Heart right ventricle (tissue), 16 donors: Measurements from ENCODE around the gene HAUS3. TPM values are rescaled to one million over a fixed set of nuclear protein-coding genes. Genes with fewer than 3 reads are reported as not detected.

Source experiments
- ATAC-seq, 8 donors: fragments of 200-7000 bp; cut with Tn5 transposase; one replicate each; pipeline ENCODE4 v1.9.1; 2020; ENCODE audit warnings: mild to moderate bottlenecking in 8 of 8, moderate library complexity in 8 of 8, moderate number of reproducible peaks in 1 of 8
- DNase-seq, 2 donors: peaks; one replicate each; pipeline ENCODE4 v3.0.0-alpha.2; 2020
- H3K27ac ChIP-seq, 10 donors: fragments of 200-600 bp; sonication (generic) in 2 of 10; one replicate each; pipeline versions ENCODE4 v1.5.0 to v1.8.0; 2020 to 2022; ENCODE audit warnings: mild to moderate bottlenecking in 3 of 10
- H3K27me3 ChIP-seq, 7 donors: fragments of 200-600 bp; one replicate each; pipeline ENCODE4 v1.8.0; 2021 to 2022; ENCODE audit warnings: mild to moderate bottlenecking in 2 of 7
- H3K36me3 ChIP-seq, 9 donors: fragments of 200-600 bp; sonication (generic) in 1 of 9; one replicate each; pipeline versions ENCODE4 v1.5.0 to v1.8.0; 2020 to 2022; ENCODE audit warnings: mild to moderate bottlenecking in 2 of 9
- H3K4me1 ChIP-seq, 9 donors: fragments of 200-600 bp; sonication (generic) in 1 of 9; one replicate each; pipeline versions ENCODE4 v1.5.0 to v1.8.0; 2020 to 2022; ENCODE audit warnings: mild to moderate bottlenecking in 4 of 9
- H3K4me3 ChIP-seq, 10 donors: fragments of 200-600 bp; sonication (generic) in 2 of 10; one replicate each; pipeline versions ENCODE4 v1.5.0 to v1.8.0; 2020 to 2022; ENCODE audit warnings: mild to moderate bottlenecking in 7 of 10, moderate library complexity in 2 of 10
- H3K9me3 ChIP-seq, 11 donors: fragments of 200-600 bp in 10 of 11; sonication (generic) in 2 of 11; one replicate each; pipeline versions ENCODE4 v1.5.0 to v1.8.0; 2013 to 2022; ENCODE audit warnings: mild to moderate bottlenecking in 2 of 11, control low read depth in 1 of 11, moderate library complexity in 1 of 11
- CTCF ChIP-seq, 9 donors: fragments of 200-600 bp; sonication (generic) in 2 of 9; IDR thresholded peaks; one replicate each; pipeline versions ENCODE4 v1.5.0 to v1.8.0; 2021 to 2022; ENCODE audit warnings: antibody characterized with exemption in 9 of 9, mild to moderate bottlenecking in 5 of 9, moderate library complexity in 1 of 9
- WGBS, 2 donors: extraction: QIAGEN DNeasy Blood & Tissue Kit; methylation state at CpG; one replicate each; pipeline ENCODE4 v1.1.7; 2013; ENCODE audit warnings: inconsistent platforms in 1 of 2; 5-methylcytosine and 5-hydroxymethylcytosine counted together
- intact Hi-C, 10 donors: fragments of 100-400 bp; cut with DNase I; formaldehyde crosslinking; loops; one replicate each; pipeline versions ENCODE4 v1.11.1 to v1.14.2; 2022
- polyA plus RNA-seq, 2 donors: library from polyadenylated mRNA; stranded (reverse); fragments of 200-250 nt; gene quantifications; one replicate each; pipeline ENCODE4 v1.2.3, GENCODE V29; 2013
- total RNA-seq, 10 donors: library from RNA; stranded (reverse); fragmentation: NEBNext Ultra II Directional in 3 of 10; extraction: Animal tissue kit (Norgen Biotek cat#: 25700) in 3 of 10; gene quantifications; one replicate each; pipeline versions ENCODE4 v1.2.1 to v1.2.4, GENCODE V29; 2021 to 2023
- donor health status: Arrhythmogenic right ventricular cardiomyopathy.
- donor health status: ischemic (EF 13 %, LVEDD 7.1; RV severe dilation, severe dysfunction).
- donor health status: healthy with polysubstance abuse.
- donor health status: DM: no; HTN: yes; CAD: no.
- donor health status: DM: no; HTN: no; CAD: no.
- donor health status: ischemic (EF 25% LVEDD 6.9; RV normal size, moderate dysfunction).
- donor health status: ischemic (EF 25% LVEDD 5.7; RV mildly dilated, moderate dysfunction).
- donor health status: healthy.
- donor health status: DM: yes; HTN: yes; CAD: no.
- donor health status: Ischemic cardiomyopathy.
- donor health status: ischemic (EF 35%, LVEDD 5.7; RV mildly dilated, moderate dysfunction).
- donor health status: nonischemic (EF 11% LVEDD 7.7; RV severe dilation, severe dysfunction).
- donor health status: DM: yes; HTN: yes; CAD: no.
- donor health status: PGD.
- donor health status: ischemic (EF 29% LVEDD 5.4; RV normal size, mild dysfunction).
- donor health status: nonischemic (EF 23%, LVEDD 6.1; RV moderate dilation, normal function).

Gene HAUS3
- total and polyA plus RNA-seq, 12 donors = 3.5 to 10.5 (median 6.5) TPM

DNA sequence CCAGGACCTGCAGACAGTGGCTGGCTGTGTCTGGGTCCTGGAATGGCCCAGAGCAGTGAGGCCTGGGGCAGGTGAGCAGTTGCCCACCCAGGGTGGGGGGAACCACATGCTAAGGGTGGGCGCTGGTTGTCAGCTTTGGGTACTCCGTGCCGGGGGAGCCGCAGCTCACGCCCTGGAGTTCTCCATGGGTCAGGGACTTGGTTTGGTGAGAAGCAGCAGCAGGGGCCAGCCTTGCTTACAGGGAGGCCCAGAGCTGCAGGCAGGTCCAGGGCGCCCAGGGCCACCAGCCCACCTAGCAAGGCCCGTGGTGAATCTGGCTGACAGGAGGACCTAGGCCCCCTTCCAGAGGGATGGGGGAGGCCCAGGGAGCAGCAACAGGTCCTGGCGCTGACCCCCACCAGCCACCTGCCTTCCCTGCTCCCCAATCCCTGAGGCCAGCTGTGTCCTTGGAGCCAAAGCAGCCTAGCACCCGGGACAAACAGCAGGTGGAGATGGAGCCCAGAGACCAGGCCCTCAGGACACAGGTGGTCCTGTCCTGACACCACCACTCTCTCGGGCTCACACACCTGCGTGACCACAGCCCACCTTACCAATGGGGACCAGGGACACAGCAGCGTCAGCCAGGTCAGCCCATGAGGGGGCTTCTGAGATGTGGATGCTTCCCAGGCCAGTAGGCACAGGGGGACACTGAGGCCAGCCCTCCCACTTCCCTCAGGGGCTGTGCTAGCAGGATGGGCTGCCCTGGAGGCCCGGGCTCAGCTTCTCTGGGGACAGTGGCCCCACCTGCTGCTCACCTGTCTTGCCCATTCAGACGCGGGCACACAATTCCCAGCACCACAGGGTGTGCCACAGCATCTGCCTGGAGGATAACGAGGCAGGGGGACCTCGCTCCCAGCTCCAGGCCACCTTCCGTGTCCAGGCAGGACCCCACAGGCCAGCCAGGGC lies 16.4 kb upstream of the HAUS3 start:
- ATAC-seq (no peak), DNase-seq (peak in 1 of 2 donors; percentile 4)
- H3K36me3 ChIP-seq = peaks cover 0 to 51% (median 6%) of the 10 kb centered on the region in 9 donors
- TF ChIP-seq CTCF (IDR thresholded peaks at IDR 0.05) = no peak
- peaks cover 58 to 86% (median 74%) of the 10 kb centered on the region in 9 donors for H3K4me1 ChIP-seq
- H3K27ac ChIP-seq = peak overlapping the region in 9 of 10 donors; percentile 34 to 94 (median 91)
- no peaks in the 10 kb centered on the region for H3K9me3 ChIP-seq
- H3K27me3 ChIP-seq = no peaks in the 10 kb centered on the region
- 88 to 90% methylated on average over 18 of the region's 18 CpGs for WGBS, 2 donors
- intact Hi-C loops = loop anchor here in 2 of 10 donors (5.0 kb wide), 2 partner anchors 159 to 209 kb away; partner anchors contain the start of genes CFAP99 (in 1 of the 2), RNF4 (in 1 of the 2) and ZFYVE28 (in 1 of the 2)
- H3K4me3 ChIP-seq = peak overlapping the region in 3 of 10 donors; percentile 96 to 99 (median 98)

- 69 to 81% methylated on average over 14 of the region's 14 CpGs for WGBS, 2 donors
- TF ChIP-seq CTCF (IDR thresholded peaks at IDR 0.05) = no peak
- peaks cover 59 to 83% (median 76%) of the 10 kb centered on the region in 9 donors for H3K4me1 ChIP-seq
- peaks cover 0 to 60% (median 12%) of the 10 kb centered on the region in 9 donors for H3K36me3 ChIP-seq
- DNase-seq (peak in 1 of 2 donors; percentile 6), ATAC-seq (no peak)
- peak overlapping the region; percentile 72 to 94 (median 91) for H3K27ac ChIP-seq
- peak overlapping the region in 3 of 10 donors; percentile 1 to 30 (median 8) for H3K4me3 ChIP-seq
- intact Hi-C loops = loop anchor here in 2 of 10 donors (2.0 to 5.0 kb wide), 3 partner anchors 15 to 210 kb away; partner anchors contain the start of genes CFAP99 (in 1 of the 2), HAUS3 (in 1 of the 2), POLN (in 1 of the 2) and RNF4 (in 1 of the 2)
- no peaks in the 10 kb centered on the region for H3K9me3 ChIP-seq
- H3K27me3 ChIP-seq = no peaks in the 10 kb centered on the region
Measured at GRCh38 chr4:2257361-2258081, 15.6 kb upstream of the HAUS3 start.

GRCh38 chr4:2256781-2257191 lies 14.9 kb upstream of the HAUS3 start:
- WGBS, 2 donors = 40 to 55% methylated on average over 12 of the region's 12 CpGs
- TF ChIP-seq CTCF (IDR thresholded peaks at IDR 0.05) = no peak
- intact Hi-C loops = loop anchor here in 2 of 10 donors (2.0 to 5.0 kb wide), 3 partner anchors 14 to 211 kb away; partner anchors contain the start of genes CFAP99 (in 1 of the 2), HAUS3 (in 1 of the 2), POLN (in 1 of the 2) and RNF4 (in 1 of the 2)
- peak overlapping the region; percentile 72 to 94 (median 91) for H3K27ac ChIP-seq
- no peaks in the 10 kb centered on the region for H3K9me3 ChIP-seq
- peaks cover 0 to 67% (median 12%) of the 10 kb centered on the region in 9 donors for H3K36me3 ChIP-seq
- H3K4me3 ChIP-seq = peak overlapping the region in 3 of 10 donors; percentile 3 to 30 (median 14)
- DNase-seq (peak; percentile 25 to 71), ATAC-seq (peak in 7 of 8 donors; percentile 23 to 83 (median 54))
- peaks cover 59 to 83% (median 76%) of the 10 kb centered on the region in 9 donors for H3K4me1 ChIP-seq
- H3K27me3 ChIP-seq = no peaks in the 10 kb centered on the region
